MCF 10A (cell line): ENCODE measurements around the gene PAK3. TPM values are rescaled to one million over a fixed set of nuclear protein-coding genes. Genes with fewer than 3 reads are reported as not detected.

Source experiments
- BruUV-seq: library from RNA; stranded (reverse); fragments of 400-500 nt; replicated peaks from 2 replicates; lab custom pipeline; 2021; lab: Mats Ljungman, UMichigan
- CTCF ChIA-PET: fragments of 300-600 bp; sonication (Branson Sonifier 250); formaldehyde crosslinking; extraction: SDS; loops from one replicate; lab custom pipeline; 2021; ENCODE audit warnings: antibody characterized with exemption, inconsistent platforms; lab: Yijun Ruan, JAX
- POLR2A ChIA-PET: fragments of 300-600, 350-650 bp; sonication (Branson Sonifier 250); formaldehyde crosslinking; extraction: SDS; loops from one replicate; lab custom pipeline; 2020; ENCODE audit warnings: antibody characterized with exemption, inconsistent platforms; lab: Yijun Ruan, JAX
- DNase-seq: peaks from one replicate; pipeline ENCODE4 v3.0.0-alpha.2; 2018; ENCODE audit not compliant: unreplicated experiment
- H3K27ac Mint-ChIP-seq: one replicate; pipeline ENCODE4 v1.8.0; 2022; ENCODE audit warnings: mild to moderate bottlenecking, low read depth, mixed read lengths; ENCODE audit not compliant: unreplicated experiment
- H3K27me3 Mint-ChIP-seq: one replicate; pipeline ENCODE4 v1.8.0; 2022; ENCODE audit warnings: mixed read lengths; ENCODE audit not compliant: insufficient read depth, unreplicated experiment
- H3K36me3 Mint-ChIP-seq: one replicate; pipeline ENCODE4 v1.8.0; 2022; ENCODE audit warnings: mild to moderate bottlenecking, moderate library complexity, mixed read lengths; ENCODE audit not compliant: insufficient read depth, unreplicated experiment
- H3K4me1 Mint-ChIP-seq: one replicate; pipeline ENCODE4 v1.8.0; 2022; ENCODE audit warnings: mixed read lengths; ENCODE audit not compliant: insufficient read depth, unreplicated experiment
- H3K4me3 Mint-ChIP-seq: one replicate; pipeline ENCODE4 v1.8.0; 2022; ENCODE audit warnings: mild to moderate bottlenecking, moderate library complexity, mixed read lengths; ENCODE audit not compliant: unreplicated experiment
- H3K9me3 Mint-ChIP-seq: one replicate; pipeline ENCODE4 v1.8.0; 2022; ENCODE audit warnings: mixed read lengths; ENCODE audit not compliant: unreplicated experiment
- CTCF ChIP-seq: fragments of 200-600 bp; IDR thresholded peaks from one replicate; pipeline ENCODE4 v1.8.0; 2022; ENCODE audit warnings: antibody characterized with exemption, mild to moderate bottlenecking; ENCODE audit not compliant: unreplicated experiment
- intact Hi-C: fragments of 100-400 bp; cut with micrococcal nuclease; formaldehyde crosslinking; loops from 2 replicates; pipeline ENCODE4 v1.14.1; 2022
- total RNA-seq: library from RNA; stranded (reverse); gene quantifications from 2 replicates; pipeline ENCODE4 v1.2.3, GENCODE V29; 2022

The PAK3 gene
- total RNA-seq, 1 experiment from 2014 or later: 8.5 TPM

- TF ChIP-seq CTCF: no peak
- ChIA-PET POLR2A (no interaction called here), CTCF (interaction anchor here (0.7 to 1.3 kb wide), 4 partner anchors 35 to 1687 kb away, joined by 3 to 6 read pairs (median 4); partner anchors contain the start of gene GUCY2F)
- H3K4me1 Mint-ChIP-seq: no peaks in the 10 kb centered on the region
- H3K4me3 Mint-ChIP-seq: no peak overlapping the region
- intact Hi-C loops: loop anchor here (2.0 kb wide), 1 partner anchor 484 kb away; no protein-coding TSS in a partner anchor
- H3K27me3 Mint-ChIP-seq: peaks cover 82% of the 10 kb centered on the region
- DNase-seq: no peak
- no peak overlapping the region for H3K27ac Mint-ChIP-seq
- H3K9me3 Mint-ChIP-seq: no peaks in the 10 kb centered on the region
- no TSS peak for BruUV-seq
- peaks cover 35% of the 10 kb centered on the region for H3K36me3 Mint-ChIP-seq
Measured at GRCh38 chrX:111169141-111169540, 73.2 kb downstream of the PAK3 start.

GRCh38 chrX:111170017-111170416 is 74.0 kb downstream of the PAK3 start:
- intact Hi-C loops: no loop called here
- H3K27me3 Mint-ChIP-seq: peaks cover 80% of the 10 kb centered on the region
- CTCF ChIA-PET: interaction anchor here (0.6 to 1.3 kb wide), 6 partner anchors 10 to 1688 kb away, joined by 3 to 6 read pairs (median 3); partner anchors contain the start of gene GUCY2F
- peaks cover 26% of the 10 kb centered on the region for H3K36me3 Mint-ChIP-seq
- no peak for TF ChIP-seq CTCF
- no peak for DNase-seq
- H3K9me3 Mint-ChIP-seq: no peaks in the 10 kb centered on the region
- no peak overlapping the region for H3K4me3 Mint-ChIP-seq
- no peak overlapping the region for H3K27ac Mint-ChIP-seq
- no peaks in the 10 kb centered on the region for H3K4me1 Mint-ChIP-seq
- POLR2A ChIA-PET: interaction anchor here (0.6 to 0.7 kb wide), 2 partner anchors 36 to 74 kb away, joined by 3 read pairs; no protein-coding TSS in a partner anchor
- BruUV-seq: no TSS peak

GRCh38 chrX:111180750-111181240 is 84.8 kb downstream of the PAK3 start:
- peaks cover 62% of the 10 kb centered on the region for H3K27me3 Mint-ChIP-seq
- DNase-seq: no peak
- no peak overlapping the region for H3K4me3 Mint-ChIP-seq
- CTCF ChIA-PET: no interaction called here
- no peaks in the 10 kb centered on the region for H3K9me3 Mint-ChIP-seq
- BruUV-seq: no TSS peak
- no peak overlapping the region for H3K27ac Mint-ChIP-seq
- no peak for TF ChIP-seq CTCF
- peaks cover 3% of the 10 kb centered on the region for H3K36me3 Mint-ChIP-seq
- intact Hi-C loops: no loop called here
- POLR2A ChIA-PET: interaction anchor here (1.1 kb wide), 1 partner anchor 8 kb away, joined by 3 read pairs; no protein-coding TSS in a partner anchor
- H3K4me1 Mint-ChIP-seq: no peaks in the 10 kb centered on the region

- ChIA-PET CTCF (no interaction called here), POLR2A (interaction anchor here (0.8 kb wide), 1 partner anchor 17 kb away, joined by 3 read pairs; no protein-coding TSS in a partner anchor)
- no peak overlapping the region for H3K4me3 Mint-ChIP-seq
- no TSS peak for BruUV-seq
- intact Hi-C loops: no loop called here
- H3K9me3 Mint-ChIP-seq: no peaks in the 10 kb centered on the region
- no peaks in the 10 kb centered on the region for H3K36me3 Mint-ChIP-seq
- no peak for DNase-seq
- H3K27ac Mint-ChIP-seq: no peak overlapping the region
- peaks cover 59% of the 10 kb centered on the region for H3K27me3 Mint-ChIP-seq
- TF ChIP-seq CTCF: no peak
- H3K4me1 Mint-ChIP-seq: no peaks in the 10 kb centered on the region
Measured at GRCh38 chrX:111181951-111182350, 86.0 kb downstream of the PAK3 start.
